AG10803 (cell line): ENCODE results near the gene AIFM3.

Experiments
- DNase-seq: peaks from one replicate; pipeline ENCODE4 v3.0.0; 2010; ENCODE audit warnings: low read depth
- H3K4me3 ChIP-seq: 2 replicates; pipeline ENCODE4 v1.5.1; 2011; ENCODE audit warnings: mild to moderate bottlenecking, low read length, control low read depth
- CTCF ChIP-seq: conservative IDR thresholded peaks from 2 replicates; pipeline ENCODE4 v1.5.1; 2011; ENCODE audit warnings: mild to moderate bottlenecking, low read length, control low read depth, inconsistent platforms

AIFM3 gene

GRCh38 chr22:20966883-20967696 is at the start of gene AIFM3:
Gene AIFM3, plus strand, starts transcription at chr22:20967255. Its CDS starts 690 bp downstream, at chr22:20967945.
- TF ChIP-seq CTCF, result no peak
- no peak for DNase-seq
- no peak within 1 kb of the TSS for H3K4me3 ChIP-seq

GRCh38 chr22:20918663-20919218 is 48.3 kb upstream of the AIFM3 start:
- no peak for DNase-seq
- no peak for TF ChIP-seq CTCF
- H3K4me3 ChIP-seq, result peak overlapping the region; percentile 94

GRCh38 chr22:20919718-20920117 is 47.3 kb upstream of the AIFM3 start:
- TF ChIP-seq CTCF, result no peak
- H3K4me3 ChIP-seq, result peak overlapping the region; percentile 94
- DNase-seq, result peak; percentile 34

GRCh38 chr22:20920881-20921203 is 46.2 kb upstream of the AIFM3 start:
- no peak for DNase-seq
- H3K4me3 ChIP-seq, result peak overlapping the region; percentile 94
- no peak for TF ChIP-seq CTCF

GRCh38 chr22:20922141-20922751 is 44.8 kb upstream of the AIFM3 start:
- H3K4me3 ChIP-seq, result no peak overlapping the region
- TF ChIP-seq CTCF, result no peak
- no peak for DNase-seq

- no peak overlapping the region for H3K4me3 ChIP-seq
- no peak for DNase-seq
- TF ChIP-seq CTCF, result no peak
Observed at GRCh38 chr22:20926243-20926642, 40.8 kb upstream of the AIFM3 start.
